Colonic mucosa (tissue), 4 donors: Measurements from ENCODE around the gene ZMYND8. TPM values are rescaled to one million over a fixed set of nuclear protein-coding genes. Genes with fewer than 3 reads are reported as not detected.

Source experiments
- DNase-seq: peaks from one replicate; pipeline ENCODE4 v3.0.0-alpha.2; 2020
- H3K27ac ChIP-seq: fragments of 200-600 bp; one replicate; pipeline ENCODE4 v1.8.0; 2021
- H3K27me3 ChIP-seq: fragments of 200-600 bp; one replicate; pipeline ENCODE4 v1.8.0; 2021
- H3K36me3 ChIP-seq: fragments of 200-600 bp; one replicate; pipeline ENCODE4 v1.8.0; 2021
- H3K4me1 ChIP-seq: fragments of 200-600 bp; one replicate; pipeline ENCODE4 v1.8.0; 2021; ENCODE audit warnings: mild to moderate bottlenecking
- H3K4me3 ChIP-seq: fragments of 200-600 bp; one replicate; pipeline ENCODE4 v1.8.0; 2021
- H3K9ac ChIP-seq, 2 donors: one replicate each; pipeline ENCODE4 v1.7.0; 2013; ENCODE audit warnings: control low read depth in 2 of 2, low read depth in 2 of 2, low read length in 2 of 2
- H3K9me3 ChIP-seq: fragments of 200-600 bp; one replicate; pipeline ENCODE4 v1.8.0; 2021
- CTCF ChIP-seq: fragments of 200-600 bp; IDR thresholded peaks from one replicate; pipeline ENCODE4 v1.8.0; 2022; ENCODE audit warnings: antibody characterized with exemption, mild to moderate bottlenecking
- intact Hi-C: fragments of 100-400 bp; cut with DNase I; formaldehyde crosslinking; loops from one replicate; pipeline ENCODE4 v1.14.1; 2022
- total RNA-seq, 2 donors: library from RNA; stranded (reverse); fragmentation: NEBNext Ultra II Directional in 1 of 2; extraction: Animal tissue kit (Norgen Biotek cat#: 25700) in 1 of 2; gene quantifications; one replicate each; pipeline ENCODE4 v1.2.1, GENCODE V29; 2021
- donor health status: healthy.
- donor health status: DM: no; HTN: no; CAD: no.
- donor health status: DM: no; HTN: no; CAD: no.

Gene ZMYND8
- total RNA-seq, 2 donors from 2014 or later = 45.4 to 53.1 TPM

- peaks cover 4% of the 10 kb centered on the region for H3K4me1 ChIP-seq
- no peaks in the 10 kb centered on the region for H3K36me3 ChIP-seq
- H3K9ac ChIP-seq = no peak overlapping the region
Measured at GRCh38 chr20:47343007-47343472, 13.5 kb downstream of the ZMYND8 start.

GRCh38 chr20:47338131-47338628, 18.3 kb downstream of the ZMYND8 start:
- Histone ChIP-seq H3K27me3 (no peaks in the 10 kb centered on the region), H3K9ac (no peak overlapping the region), H3K4me1 (peaks cover 14% of the 10 kb centered on the region), H3K4me3 (no peak overlapping the region), H3K36me3 (no peaks in the 10 kb centered on the region), H3K9me3 (no peaks in the 10 kb centered on the region), H3K27ac (no peak overlapping the region)
- no peak for DNase-seq
- no peak for TF ChIP-seq CTCF
- intact Hi-C loops = no loop called here

More at GRCh38 chr20:47343007-47343472, 13.5 kb downstream of the ZMYND8 start:
- Histone ChIP-seq H3K9me3 (no peaks in the 10 kb centered on the region), H3K4me3 (no peak overlapping the region), H3K27ac (no peak overlapping the region), H3K27me3 (no peaks in the 10 kb centered on the region)
- intact Hi-C loops = no loop called here
- no peak for TF ChIP-seq CTCF
- DNase-seq = no peak

GRCh38 chr20:47337413-47337812, 19.1 kb downstream of the ZMYND8 start:
- Histone ChIP-seq H3K27me3 (no peaks in the 10 kb centered on the region), H3K9ac (no peak overlapping the region), H3K4me1 (peaks cover 10% of the 10 kb centered on the region), H3K27ac (no peak overlapping the region), H3K9me3 (no peaks in the 10 kb centered on the region), H3K4me3 (no peak overlapping the region), H3K36me3 (no peaks in the 10 kb centered on the region)
- TF ChIP-seq CTCF = no peak
- no peak for DNase-seq
- intact Hi-C loops = no loop called here

GRCh38 chr20:47336129-47336754, 20.3 kb downstream of the ZMYND8 start:
- Histone ChIP-seq H3K9ac (peak overlapping the region in 1 of 2 donors; percentile 24), H3K9me3 (no peaks in the 10 kb centered on the region), H3K27ac (peak overlapping the region; percentile 70), H3K4me1 (peaks cover 14% of the 10 kb centered on the region), H3K4me3 (no peak overlapping the region), H3K36me3 (no peaks in the 10 kb centered on the region), H3K27me3 (no peaks in the 10 kb centered on the region)
- intact Hi-C loops = no loop called here
- TF ChIP-seq CTCF = no peak
- no peak for DNase-seq

GRCh38 chr20:47335251-47336128, 21.0 kb downstream of the ZMYND8 start:
- Histone ChIP-seq H3K4me1 (peaks cover 14% of the 10 kb centered on the region), H3K27me3 (no peaks in the 10 kb centered on the region), H3K27ac (peak overlapping the region; percentile 70), H3K9me3 (no peaks in the 10 kb centered on the region), H3K9ac (no peak overlapping the region), H3K36me3 (no peaks in the 10 kb centered on the region), H3K4me3 (no peak overlapping the region)
- TF ChIP-seq CTCF = no peak
- DNase-seq = no peak
- intact Hi-C loops = no loop called here
